Coronary artery (tissue), 2 donors: ENCODE results near the gene GIMAP5.

Experiments
- DNase-seq: peaks from one replicate; pipeline ENCODE4 v3.0.0-alpha.2; 2017; ENCODE audit warnings: low spot score
- H3K27ac ChIP-seq, 2 donors: fragments of 200-600 bp; sonication (generic); one replicate each; pipeline ENCODE4 v1.5.1; 2016 to 2019
- H3K4me3 ChIP-seq: fragments of 200-600 bp; sonication (generic); 2 replicates; pipeline ENCODE4 v1.5.1; 2016; ENCODE audit warnings: mild to moderate bottlenecking, moderate library complexity
- TF ChIP-seq, protein P1 (sequence below): fragments of 200-600 bp; sonication (generic); IDR thresholded peaks from one replicate; pipeline ENCODE4 v1.5.1; 2019; ENCODE audit warnings: antibody characterized with exemption

GIMAP5 gene

DNA sequence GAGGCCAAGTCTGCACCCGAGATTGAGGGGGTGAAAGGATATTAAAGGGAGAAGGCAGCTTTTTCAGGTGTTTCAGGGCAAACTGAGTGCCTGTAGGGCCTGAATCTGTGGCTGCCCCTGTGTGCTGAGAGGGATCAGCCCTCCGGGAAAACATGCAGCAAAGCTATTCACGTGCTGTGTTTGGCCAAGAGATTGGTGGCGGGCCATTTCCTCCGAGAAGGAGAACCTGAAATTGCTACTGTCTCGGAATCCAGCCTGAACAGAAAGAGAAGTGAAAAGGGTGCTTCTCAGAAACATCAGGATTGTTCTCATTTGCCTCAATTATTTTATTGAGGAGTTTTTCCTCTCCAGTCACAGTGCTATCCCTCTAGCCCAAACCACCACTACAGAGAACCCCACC is 16.0 kb downstream of the GIMAP5 start:
- no peak for DNase-seq
- H3K27ac ChIP-seq: no peak overlapping the region
- TF ChIP-seq, protein P1, sequence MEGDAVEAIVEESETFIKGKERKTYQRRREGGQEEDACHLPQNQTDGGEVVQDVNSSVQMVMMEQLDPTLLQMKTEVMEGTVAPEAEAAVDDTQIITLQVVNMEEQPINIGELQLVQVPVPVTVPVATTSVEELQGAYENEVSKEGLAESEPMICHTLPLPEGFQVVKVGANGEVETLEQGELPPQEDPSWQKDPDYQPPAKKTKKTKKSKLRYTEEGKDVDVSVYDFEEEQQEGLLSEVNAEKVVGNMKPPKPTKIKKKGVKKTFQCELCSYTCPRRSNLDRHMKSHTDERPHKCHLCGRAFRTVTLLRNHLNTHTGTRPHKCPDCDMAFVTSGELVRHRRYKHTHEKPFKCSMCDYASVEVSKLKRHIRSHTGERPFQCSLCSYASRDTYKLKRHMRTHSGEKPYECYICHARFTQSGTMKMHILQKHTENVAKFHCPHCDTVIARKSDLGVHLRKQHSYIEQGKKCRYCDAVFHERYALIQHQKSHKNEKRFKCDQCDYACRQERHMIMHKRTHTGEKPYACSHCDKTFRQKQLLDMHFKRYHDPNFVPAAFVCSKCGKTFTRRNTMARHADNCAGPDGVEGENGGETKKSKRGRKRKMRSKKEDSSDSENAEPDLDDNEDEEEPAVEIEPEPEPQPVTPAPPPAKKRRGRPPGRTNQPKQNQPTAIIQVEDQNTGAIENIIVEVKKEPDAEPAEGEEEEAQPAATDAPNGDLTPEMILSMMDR: no peak

DNA sequence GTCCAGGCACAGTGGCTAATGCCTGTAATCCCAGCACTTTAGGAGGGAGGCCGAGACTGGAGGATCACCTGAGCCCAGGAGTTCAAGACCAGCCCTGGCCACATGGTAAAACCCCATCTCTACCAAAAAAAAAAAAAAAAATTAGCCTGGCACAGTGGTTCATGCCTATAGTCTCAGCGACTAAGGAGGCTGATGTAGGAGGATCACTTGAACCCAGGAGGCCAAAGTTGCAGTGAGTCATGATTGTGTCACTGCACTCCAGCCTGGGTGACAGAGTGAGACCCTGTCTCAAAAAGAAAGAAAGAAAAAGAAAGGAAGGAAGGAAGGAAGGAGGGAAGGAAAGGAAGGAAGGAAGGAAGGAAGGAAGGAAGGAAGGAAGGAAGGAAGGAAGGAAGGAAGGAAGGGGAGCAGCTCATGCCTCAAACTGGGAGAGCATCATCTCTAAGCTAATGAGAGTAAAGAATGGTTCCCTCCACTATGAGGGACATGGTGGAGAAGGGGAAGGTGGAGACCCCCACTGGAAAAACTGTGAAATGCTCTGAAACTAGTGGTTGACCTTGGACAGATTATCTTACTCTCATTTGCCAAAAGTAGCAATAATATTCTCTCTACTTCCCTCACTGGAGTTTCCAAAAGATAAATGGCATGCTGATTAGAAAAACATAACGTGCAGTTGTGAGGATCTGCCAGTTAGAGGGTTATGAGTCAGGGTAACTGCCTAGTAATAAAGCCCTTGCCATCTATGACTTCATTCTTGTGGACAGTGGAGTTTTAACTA is 16.8 kb downstream of the GIMAP5 start:
- no peak for DNase-seq
- TF ChIP-seq, protein P1: no peak
- H3K27ac ChIP-seq: no peak overlapping the region
- H3K4me3 ChIP-seq: no peak overlapping the region

More for the DNA sequence above, 16.0 kb downstream of the GIMAP5 start:
- H3K4me3 ChIP-seq: no peak overlapping the region

DNA sequence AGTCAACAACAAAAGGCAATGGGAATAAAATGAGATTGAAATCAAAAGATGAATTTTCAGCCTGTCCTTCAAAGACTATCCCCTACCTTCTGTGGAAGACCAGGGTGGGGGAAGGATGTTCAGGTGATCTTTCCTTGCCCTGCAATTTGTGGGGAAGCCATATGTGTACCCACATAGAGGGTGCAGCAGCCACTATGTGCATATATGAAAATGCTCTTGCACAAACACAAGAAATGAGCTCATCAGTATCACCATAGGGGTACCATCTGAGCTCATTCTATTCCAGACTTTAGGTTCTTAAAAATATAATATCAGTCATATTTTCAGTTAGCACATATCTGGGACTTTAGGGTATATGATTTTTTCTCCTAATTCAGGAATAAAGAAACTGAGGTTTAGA is 17.7 kb downstream of the GIMAP5 start:
- H3K27ac ChIP-seq: no peak overlapping the region
- no peak overlapping the region for H3K4me3 ChIP-seq
- DNase-seq: no peak
- TF ChIP-seq, protein P1: no peak

DNA sequence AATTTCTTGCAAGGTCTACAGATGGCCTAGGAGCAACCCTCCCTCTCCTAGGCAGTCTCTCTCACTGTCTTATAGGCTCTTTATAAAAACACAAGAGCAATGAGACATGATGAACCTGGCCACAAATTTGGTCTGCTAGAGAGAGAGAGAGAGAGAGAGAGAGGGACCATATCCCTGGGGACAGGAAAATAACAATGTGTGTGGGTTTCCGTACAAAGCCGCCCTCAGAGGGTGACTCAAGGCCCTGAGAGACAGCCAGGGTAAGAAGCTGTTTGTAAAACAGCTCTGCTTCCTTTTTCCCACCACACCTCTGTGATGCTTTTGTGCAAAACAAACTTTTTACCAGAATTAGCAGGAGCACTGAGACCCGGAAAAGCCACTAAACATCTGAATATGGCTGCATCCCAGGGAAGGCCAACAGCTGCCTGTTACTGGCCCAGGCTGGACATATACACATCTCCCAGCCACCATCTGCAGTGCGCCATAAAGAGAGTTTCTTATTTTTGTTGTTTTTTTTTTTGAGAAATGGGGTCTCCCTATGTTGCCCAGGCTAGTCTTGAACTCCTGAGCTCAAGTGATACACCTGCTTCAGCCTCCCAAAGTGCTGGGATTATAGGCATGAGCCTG is 18.4 kb downstream of the GIMAP5 start:
- Histone ChIP-seq H3K4me3 (no peak overlapping the region), H3K27ac (peak overlapping the region in 1 of 2 donors; percentile 42)
- TF ChIP-seq, protein P1: no peak
- DNase-seq: no peak

DNA sequence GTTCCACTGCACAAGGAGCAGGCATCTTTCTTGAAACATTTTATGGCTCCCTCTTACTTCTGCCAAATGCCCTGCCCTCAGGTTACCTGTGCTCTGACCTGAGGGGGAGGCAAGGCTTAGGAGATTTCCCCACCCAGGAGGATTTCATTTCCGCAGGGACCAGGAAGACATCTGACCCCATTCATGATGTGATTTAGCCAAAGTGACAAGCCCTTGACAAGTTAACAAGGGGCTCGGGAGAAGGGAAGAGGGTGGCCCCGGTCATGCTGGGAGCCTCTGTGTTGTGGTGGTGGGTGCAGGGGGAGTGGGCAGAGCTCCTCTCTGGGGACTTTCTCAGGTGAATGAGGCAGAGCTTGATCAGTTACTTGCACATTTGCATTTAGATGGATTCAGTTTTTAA is 18.9 kb downstream of the GIMAP5 start:
- TF ChIP-seq, protein P1: no peak
- H3K4me3 ChIP-seq: no peak overlapping the region
- no peak for DNase-seq
- H3K27ac ChIP-seq: peak overlapping the region in 1 of 2 donors; percentile 42

DNA sequence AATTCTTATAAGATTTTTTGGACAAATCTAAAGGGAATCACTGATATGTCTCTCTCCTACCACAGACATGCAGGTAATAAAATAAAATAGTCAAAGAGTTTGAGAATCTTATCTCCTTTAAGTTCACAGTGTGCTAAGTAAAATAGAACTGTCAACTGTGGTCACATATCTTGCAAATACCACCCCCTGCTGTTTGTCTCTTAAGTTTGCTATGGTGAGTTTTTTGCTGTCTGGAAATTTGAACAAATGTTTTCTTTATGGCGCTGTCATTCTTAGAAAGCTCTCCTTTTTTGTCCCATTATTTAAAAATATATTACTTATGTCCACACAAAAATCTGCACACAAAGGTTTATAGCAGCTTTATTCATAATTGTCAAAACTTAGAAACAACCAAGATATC is 19.6 kb downstream of the GIMAP5 start:
- Histone ChIP-seq H3K27ac (no peak overlapping the region), H3K4me3 (no peak overlapping the region)
- TF ChIP-seq, protein P1: no peak
- DNase-seq: no peak

DNA sequence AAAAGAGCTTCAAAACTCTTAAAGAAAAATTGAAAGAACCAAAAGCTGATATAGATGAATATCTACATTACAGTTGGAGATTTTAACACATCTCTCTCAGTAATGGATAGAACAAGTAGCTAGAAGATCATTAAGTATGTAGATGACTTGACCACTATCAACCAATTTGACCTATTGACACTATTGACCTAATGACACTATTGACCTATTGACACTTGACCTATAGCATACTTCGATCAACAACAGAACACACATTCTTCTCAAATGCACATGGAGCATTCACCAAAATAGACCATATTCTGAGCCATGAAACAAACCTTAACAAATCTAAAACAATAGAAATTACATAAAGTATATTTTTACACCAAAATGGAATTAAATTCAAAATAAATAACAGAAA is 22.3 kb downstream of the GIMAP5 start:
- Histone ChIP-seq H3K27ac (no peak overlapping the region), H3K4me3 (no peak overlapping the region)
- DNase-seq: no peak
- TF ChIP-seq, protein P1: no peak
